Progenitor cell of endocrine pancreas (in vitro differentiated cells): ENCODE results near the gene EXOC2. TPM values are rescaled to one million over a fixed set of nuclear protein-coding genes. Genes with fewer than 3 reads are reported as not detected.

Experiments
- DNase-seq: peaks from one replicate; pipeline ENCODE4 v3.0.0; 2021; ENCODE audit warnings: low spot score; ENCODE audit not compliant: unreplicated experiment
- H3K27ac Mint-ChIP-seq: 2 replicates; pipeline ENCODE4 v1.8.0; 2021; ENCODE audit warnings: mild to moderate bottlenecking, moderate library complexity, mixed read lengths
- H3K27me3 Mint-ChIP-seq: 2 replicates; pipeline ENCODE4 v1.8.0; 2021; ENCODE audit warnings: mixed read lengths
- H3K36me3 Mint-ChIP-seq: 2 replicates; pipeline ENCODE4 v1.8.0; 2022; ENCODE audit warnings: mixed read lengths; ENCODE audit not compliant: insufficient read depth
- H3K4me1 Mint-ChIP-seq: 2 replicates; pipeline ENCODE4 v1.8.0; 2021; ENCODE audit warnings: low read depth, mixed read lengths
- H3K4me3 Mint-ChIP-seq: 2 replicates; pipeline ENCODE4 v1.8.0; 2021; ENCODE audit warnings: low read depth, mild to moderate bottlenecking, moderate library complexity, mixed read lengths
- H3K9me3 Mint-ChIP-seq: 2 replicates; pipeline ENCODE4 v1.8.0; 2021; ENCODE audit warnings: low read depth, mixed read lengths
- CTCF ChIP-seq: fragments of 200-600 bp; sonication (generic); IDR thresholded peaks from one replicate; pipeline ENCODE4 v1.5.0; 2021; ENCODE audit warnings: antibody characterized with exemption, mild to moderate bottlenecking; ENCODE audit not compliant: unreplicated experiment
- total RNA-seq: library from RNA; stranded (reverse); gene quantifications from 2 replicates; pipeline ENCODE4 v1.2.1, GENCODE V29; 2021

Gene EXOC2
- total RNA-seq, 1 donor from 2014 or later = 24.4 TPM

DNA sequence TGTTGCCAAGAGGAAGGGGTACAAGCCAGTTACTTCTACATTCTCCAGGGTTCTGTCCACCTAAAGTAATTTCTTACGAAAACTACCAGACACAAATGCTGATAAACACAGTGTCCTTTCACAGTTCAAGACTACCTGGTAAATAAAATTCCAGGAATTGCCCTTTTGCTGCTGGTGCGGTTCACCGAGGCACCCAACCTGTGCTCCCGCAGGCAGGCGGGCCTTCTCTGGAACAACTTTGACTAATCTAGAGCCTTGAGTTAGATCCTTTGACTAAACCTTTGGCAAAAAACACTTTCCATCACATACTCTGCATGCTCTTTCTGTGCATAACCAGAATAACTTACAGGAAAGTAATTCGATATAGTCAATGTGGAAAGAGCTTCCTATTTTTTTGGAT lies 143.0 kb downstream of the EXOC2 start:
- Mint-ChIP-seq H3K9me3 (no peaks in the 10 kb centered on the region), H3K4me1 (no peaks in the 10 kb centered on the region), H3K36me3 (peaks cover 1% of the 10 kb centered on the region), H3K27ac (no peak overlapping the region), H3K4me3 (no peak overlapping the region), H3K27me3 (no peaks in the 10 kb centered on the region)
- no peak for DNase-seq
- TF ChIP-seq CTCF = no peak

- no peaks in the 10 kb centered on the region for H3K27me3 Mint-ChIP-seq
- no peak for DNase-seq
- H3K9me3 Mint-ChIP-seq = no peaks in the 10 kb centered on the region
- H3K4me3 Mint-ChIP-seq = no peak overlapping the region
- no peak overlapping the region for H3K27ac Mint-ChIP-seq
- no peak for TF ChIP-seq CTCF
- no peaks in the 10 kb centered on the region for H3K4me1 Mint-ChIP-seq
- H3K36me3 Mint-ChIP-seq = peaks cover 7% of the 10 kb centered on the region
Measured at GRCh38 chr6:548517-548916, 144.4 kb downstream of the EXOC2 start.

DNA sequence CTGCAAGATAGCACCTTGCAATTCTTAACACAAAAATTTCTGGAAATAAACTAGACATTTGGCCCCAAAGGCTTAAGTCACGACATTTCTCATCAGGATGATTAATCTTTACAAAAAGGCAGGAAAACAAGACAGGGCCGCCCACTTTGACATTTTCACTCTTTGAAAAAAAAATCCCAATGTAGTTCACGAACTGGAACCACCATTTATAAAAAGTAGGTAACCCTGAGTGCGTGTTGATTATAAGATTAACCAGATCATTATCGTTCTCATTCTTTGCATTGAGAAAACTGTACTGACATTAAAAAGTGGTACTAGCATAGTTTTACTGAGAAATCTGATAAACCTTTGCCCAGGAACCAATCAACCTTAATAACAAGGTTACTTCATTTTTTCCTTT lies 144.8 kb downstream of the EXOC2 start:
- Mint-ChIP-seq H3K9me3 (peaks cover 2% of the 10 kb centered on the region), H3K27ac (no peak overlapping the region), H3K4me3 (no peak overlapping the region), H3K27me3 (no peaks in the 10 kb centered on the region), H3K4me1 (no peaks in the 10 kb centered on the region), H3K36me3 (peaks cover 10% of the 10 kb centered on the region)
- no peak for TF ChIP-seq CTCF
- no peak for DNase-seq

DNA sequence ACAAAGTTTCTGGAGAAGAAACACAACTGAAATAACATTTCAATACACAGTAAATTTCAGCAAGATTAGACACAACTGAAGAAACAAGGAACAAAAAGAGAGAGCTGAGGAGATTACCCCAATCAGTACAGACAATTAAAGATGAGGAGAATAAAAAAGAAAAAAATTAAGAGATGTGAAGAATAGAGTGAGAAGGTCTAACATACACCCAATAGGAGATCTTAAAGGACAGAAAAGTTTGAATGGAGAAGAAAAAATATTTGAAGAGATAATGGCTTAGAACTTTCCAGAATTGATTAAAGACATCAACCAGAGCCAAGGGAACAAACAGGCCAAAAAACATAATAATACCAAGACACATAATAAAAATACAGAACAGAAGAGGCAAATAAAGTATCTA lies 152.4 kb downstream of the EXOC2 start:
- peaks cover 25% of the 10 kb centered on the region for H3K9me3 Mint-ChIP-seq
- TF ChIP-seq CTCF = no peak
- peaks cover 54% of the 10 kb centered on the region for H3K36me3 Mint-ChIP-seq
- H3K4me3 Mint-ChIP-seq = no peak overlapping the region
- H3K4me1 Mint-ChIP-seq = no peaks in the 10 kb centered on the region
- no peak overlapping the region for H3K27ac Mint-ChIP-seq
- no peaks in the 10 kb centered on the region for H3K27me3 Mint-ChIP-seq
- no peak for DNase-seq

GRCh38 chr6:537114-537513 lies 155.8 kb downstream of the EXOC2 start:
- no peak for TF ChIP-seq CTCF
- H3K4me3 Mint-ChIP-seq = no peak overlapping the region
- no peaks in the 10 kb centered on the region for H3K27me3 Mint-ChIP-seq
- H3K9me3 Mint-ChIP-seq = peaks cover 15% of the 10 kb centered on the region
- H3K4me1 Mint-ChIP-seq = peaks cover 3% of the 10 kb centered on the region
- no peak for DNase-seq
- H3K27ac Mint-ChIP-seq = no peak overlapping the region
- peaks cover 35% of the 10 kb centered on the region for H3K36me3 Mint-ChIP-seq
